HepG2 (cell line): Measurements from ENCODE around the gene TIAM2.

Experiments used
- JUNB ChIP-seq: sonication (generic); formaldehyde crosslinking; IDR thresholded peaks from 2 replicates; pipeline ENCODE4 v1.8.0; 2022; ENCODE audit warnings: missing genetic modification reagents, mild to moderate bottlenecking, borderline replicate concordance
- TF ChIP-seq, protein P1 (sequence below): sonication (generic); formaldehyde crosslinking; conservative IDR thresholded peaks from 2 replicates; pipeline ENCODE4 v1.4.0; 2020; ENCODE audit warnings: missing genetic modification reagents

DNA sequence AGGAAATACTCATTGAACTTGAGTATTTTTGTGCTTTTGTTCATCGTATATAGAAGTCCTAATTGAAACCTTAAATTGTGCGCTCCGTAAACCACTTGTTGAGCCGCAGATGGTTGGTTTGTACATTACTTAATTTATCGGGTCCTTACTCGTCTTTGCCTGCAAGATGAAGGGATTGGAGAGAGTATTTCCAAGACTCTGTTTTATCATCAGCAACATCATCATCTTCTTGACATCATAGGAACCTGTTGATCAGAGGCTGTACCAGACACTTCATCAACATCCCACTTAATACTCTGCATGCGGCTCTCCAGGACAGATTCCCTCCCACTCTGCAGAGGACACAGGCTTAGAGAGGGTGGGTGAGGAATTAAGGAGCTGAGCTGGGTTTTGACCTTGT, 28.6 kb downstream of the TIAM2 start:
- TF ChIP-seq, protein P1, sequence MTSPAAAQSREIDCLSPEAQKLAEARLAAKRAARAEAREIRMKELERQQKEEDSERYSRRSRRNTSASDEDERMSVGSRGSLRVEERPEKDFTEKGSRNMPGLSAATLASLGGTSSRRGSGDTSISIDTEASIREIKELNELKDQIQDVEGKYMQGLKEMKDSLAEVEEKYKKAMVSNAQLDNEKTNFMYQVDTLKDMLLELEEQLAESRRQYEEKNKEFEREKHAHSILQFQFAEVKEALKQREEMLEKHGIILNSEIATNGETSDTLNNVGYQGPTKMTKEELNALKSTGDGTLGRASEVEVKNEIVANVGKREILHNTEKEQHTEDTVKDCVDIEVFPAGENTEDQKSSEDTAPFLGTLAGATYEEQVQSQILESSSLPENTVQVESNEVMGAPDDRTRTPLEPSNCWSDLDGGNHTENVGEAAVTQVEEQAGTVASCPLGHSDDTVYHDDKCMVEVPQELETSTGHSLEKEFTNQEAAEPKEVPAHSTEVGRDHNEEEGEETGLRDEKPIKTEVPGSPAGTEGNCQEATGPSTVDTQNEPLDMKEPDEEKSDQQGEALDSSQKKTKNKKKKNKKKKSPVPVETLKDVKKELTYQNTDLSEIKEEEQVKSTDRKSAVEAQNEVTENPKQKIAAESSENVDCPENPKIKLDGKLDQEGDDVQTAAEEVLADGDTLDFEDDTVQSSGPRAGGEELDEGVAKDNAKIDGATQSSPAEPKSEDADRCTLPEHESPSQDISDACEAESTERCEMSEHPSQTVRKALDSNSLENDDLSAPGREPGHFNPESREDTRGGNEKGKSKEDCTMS (CRISPR knock-in tag) = no peak
- TF ChIP-seq JUNB = no peak
